ENCODE results near the gene EXOC2. TPM values are rescaled to one million over a fixed set of nuclear protein-coding genes. Genes with fewer than 3 reads are reported as not detected.

The EXOC2 gene
- total RNA-seq, 1 experiment from 2014 or later = 17.6 TPM

- no peak for DNase-seq
- Histone ChIP-seq H3K27me3 (ENCODE audit: low read length) (no peaks in the 10 kb centered on the region), H3K4me2 (ENCODE audit: low read depth, low read length, poor library complexity, severe bottlenecking) (no peak overlapping the region), H3K9me3 (ENCODE audit: low read length) (no peaks in the 10 kb centered on the region), H3K27ac (ENCODE audit: low read length) (no peak overlapping the region), H3K4me1 (ENCODE audit: low read length) (peaks cover 17% of the 10 kb centered on the region), H3K9me2 (replicated peaks; ENCODE audit: insufficient read depth, low read length) (no peaks in the 10 kb centered on the region), H3K9ac (ENCODE audit: low read length) (no peak overlapping the region), H2AFZ (ENCODE audit: low read length) (no peak overlapping the region), H3K4me3 (ENCODE audit: low read length) (no peak overlapping the region), H3K36me3 (ENCODE audit: insufficient read depth, low read length) (no peaks in the 10 kb centered on the region), H3K79me2 (ENCODE audit: low read length) (no peaks in the 10 kb centered on the region), H4K20me1 (ENCODE audit: insufficient read depth, low read depth, low read length) (no peaks in the 10 kb centered on the region)
These were observed 203.9 kb downstream of the EXOC2 start for GRCh38 chr6:489001-489400.

GRCh38 chr6:487956-488355, 205.0 kb downstream of the EXOC2 start:
- Histone ChIP-seq H3K27me3 (ENCODE audit: low read length) (no peaks in the 10 kb centered on the region), H4K20me1 (ENCODE audit: insufficient read depth, low read depth, low read length) (no peaks in the 10 kb centered on the region), H2AFZ (ENCODE audit: low read length) (no peak overlapping the region), H3K9ac (ENCODE audit: low read length) (no peak overlapping the region), H3K79me2 (ENCODE audit: low read length) (no peaks in the 10 kb centered on the region), H3K9me2 (replicated peaks; ENCODE audit: insufficient read depth, low read length) (no peaks in the 10 kb centered on the region), H3K4me3 (ENCODE audit: low read length) (no peak overlapping the region), H3K4me1 (ENCODE audit: low read length) (peaks cover 17% of the 10 kb centered on the region), H3K27ac (ENCODE audit: low read length) (no peak overlapping the region), H3K9me3 (ENCODE audit: low read length) (no peaks in the 10 kb centered on the region), H3K36me3 (ENCODE audit: insufficient read depth, low read length) (no peaks in the 10 kb centered on the region), H3K4me2 (ENCODE audit: low read depth, low read length, poor library complexity, severe bottlenecking) (no peak overlapping the region)
- peak; percentile 81 for DNase-seq

- Histone ChIP-seq H3K4me1 (ENCODE audit: low read length) (peaks cover 17% of the 10 kb centered on the region), H3K9me3 (ENCODE audit: low read length) (no peaks in the 10 kb centered on the region), H3K36me3 (ENCODE audit: insufficient read depth, low read length) (no peaks in the 10 kb centered on the region), H4K20me1 (ENCODE audit: insufficient read depth, low read depth, low read length) (no peaks in the 10 kb centered on the region), H3K79me2 (ENCODE audit: low read length) (no peaks in the 10 kb centered on the region), H3K27me3 (ENCODE audit: low read length) (no peaks in the 10 kb centered on the region), H3K4me3 (ENCODE audit: low read length) (no peak overlapping the region), H3K9me2 (replicated peaks; ENCODE audit: insufficient read depth, low read length) (no peaks in the 10 kb centered on the region), H3K9ac (ENCODE audit: low read length) (no peak overlapping the region), H3K27ac (ENCODE audit: low read length) (no peak overlapping the region), H3K4me2 (ENCODE audit: low read depth, low read length, poor library complexity, severe bottlenecking) (no peak overlapping the region), H2AFZ (ENCODE audit: low read length) (no peak overlapping the region)
- DNase-seq = no peak
These were observed 207.2 kb downstream of the EXOC2 start for GRCh38 chr6:485655-486170.

GRCh38 chr6:484746-485145, 208.2 kb downstream of the EXOC2 start:
- Histone ChIP-seq H3K4me2 (ENCODE audit: low read depth, low read length, poor library complexity, severe bottlenecking) (no peak overlapping the region), H3K27ac (ENCODE audit: low read length) (no peak overlapping the region), H4K20me1 (ENCODE audit: insufficient read depth, low read depth, low read length) (no peaks in the 10 kb centered on the region), H3K9ac (ENCODE audit: low read length) (no peak overlapping the region), H3K4me3 (ENCODE audit: low read length) (no peak overlapping the region), H3K4me1 (ENCODE audit: low read length) (peaks cover 14% of the 10 kb centered on the region), H3K9me2 (replicated peaks; ENCODE audit: insufficient read depth, low read length) (no peaks in the 10 kb centered on the region), H3K36me3 (ENCODE audit: insufficient read depth, low read length) (no peaks in the 10 kb centered on the region), H3K79me2 (ENCODE audit: low read length) (no peaks in the 10 kb centered on the region), H3K9me3 (ENCODE audit: low read length) (no peaks in the 10 kb centered on the region), H3K27me3 (ENCODE audit: low read length) (no peaks in the 10 kb centered on the region), H2AFZ (ENCODE audit: low read length) (no peak overlapping the region)
- DNase-seq = no peak

- Histone ChIP-seq H3K4me2 (ENCODE audit: low read depth, low read length, poor library complexity, severe bottlenecking) (no peak overlapping the region), H2AFZ (ENCODE audit: low read length) (no peak overlapping the region), H3K9me3 (ENCODE audit: low read length) (no peaks in the 10 kb centered on the region), H4K20me1 (ENCODE audit: insufficient read depth, low read depth, low read length) (no peaks in the 10 kb centered on the region), H3K9ac (ENCODE audit: low read length) (no peak overlapping the region), H3K27ac (ENCODE audit: low read length) (no peak overlapping the region), H3K4me1 (ENCODE audit: low read length) (peaks cover 14% of the 10 kb centered on the region), H3K79me2 (ENCODE audit: low read length) (no peaks in the 10 kb centered on the region), H3K36me3 (ENCODE audit: insufficient read depth, low read length) (no peaks in the 10 kb centered on the region), H3K27me3 (ENCODE audit: low read length) (no peaks in the 10 kb centered on the region), H3K9me2 (replicated peaks; ENCODE audit: insufficient read depth, low read length) (no peaks in the 10 kb centered on the region), H3K4me3 (ENCODE audit: low read length) (no peak overlapping the region)
- DNase-seq = no peak
These were observed 208.7 kb downstream of the EXOC2 start for GRCh38 chr6:484086-484745.

GRCh38 chr6:475314-475713, 217.6 kb downstream of the EXOC2 start:
- Histone ChIP-seq H3K4me3 (ENCODE audit: low read length) (no peak overlapping the region), H3K79me2 (ENCODE audit: low read length) (no peaks in the 10 kb centered on the region), H3K27me3 (ENCODE audit: low read length) (no peaks in the 10 kb centered on the region), H3K4me1 (ENCODE audit: low read length) (peaks cover 5% of the 10 kb centered on the region; the same call in 1 of the 2 replicates), H3K9ac (ENCODE audit: low read length) (no peak overlapping the region), H4K20me1 (ENCODE audit: insufficient read depth, low read depth, low read length) (no peaks in the 10 kb centered on the region), H3K9me3 (ENCODE audit: low read length) (no peaks in the 10 kb centered on the region), H3K4me2 (ENCODE audit: low read depth, low read length, poor library complexity, severe bottlenecking) (no peak overlapping the region), H2AFZ (ENCODE audit: low read length) (no peak overlapping the region), H3K36me3 (ENCODE audit: insufficient read depth, low read length) (no peaks in the 10 kb centered on the region), H3K9me2 (replicated peaks; ENCODE audit: insufficient read depth, low read length) (no peaks in the 10 kb centered on the region), H3K27ac (ENCODE audit: low read length) (no peak overlapping the region)
- no peak for DNase-seq

GRCh38 chr6:474453-475185, 218.3 kb downstream of the EXOC2 start:
- Histone ChIP-seq H3K79me2 (ENCODE audit: low read length) (no peaks in the 10 kb centered on the region), H3K4me3 (ENCODE audit: low read length) (no peak overlapping the region), H3K27me3 (ENCODE audit: low read length) (no peaks in the 10 kb centered on the region), H3K9ac (ENCODE audit: low read length) (no peak overlapping the region), H3K27ac (ENCODE audit: low read length) (no peak overlapping the region), H4K20me1 (ENCODE audit: insufficient read depth, low read depth, low read length) (no peaks in the 10 kb centered on the region), H3K36me3 (ENCODE audit: insufficient read depth, low read length) (no peaks in the 10 kb centered on the region), H3K9me2 (replicated peaks; ENCODE audit: insufficient read depth, low read length) (no peaks in the 10 kb centered on the region), H3K9me3 (ENCODE audit: low read length) (no peaks in the 10 kb centered on the region), H3K4me1 (ENCODE audit: low read length) (peaks cover 5% of the 10 kb centered on the region; the same call in 1 of the 2 replicates), H3K4me2 (ENCODE audit: low read depth, low read length, poor library complexity, severe bottlenecking) (no peak overlapping the region), H2AFZ (ENCODE audit: low read length) (no peak overlapping the region)
- no peak for DNase-seq

- Histone ChIP-seq H3K79me2 (ENCODE audit: low read length) (no peaks in the 10 kb centered on the region), H3K27me3 (ENCODE audit: low read length) (no peaks in the 10 kb centered on the region), H4K20me1 (ENCODE audit: insufficient read depth, low read depth, low read length) (no peaks in the 10 kb centered on the region), H2AFZ (ENCODE audit: low read length) (no peak overlapping the region), H3K4me1 (ENCODE audit: low read length) (peaks cover 5% of the 10 kb centered on the region; the same call in 1 of the 2 replicates), H3K4me2 (ENCODE audit: low read depth, low read length, poor library complexity, severe bottlenecking) (no peak overlapping the region), H3K27ac (ENCODE audit: low read length) (no peak overlapping the region), H3K9me2 (replicated peaks; ENCODE audit: insufficient read depth, low read length) (no peaks in the 10 kb centered on the region), H3K9ac (ENCODE audit: low read length) (no peak overlapping the region), H3K9me3 (ENCODE audit: low read length) (no peaks in the 10 kb centered on the region), H3K36me3 (ENCODE audit: insufficient read depth, low read length) (no peaks in the 10 kb centered on the region), H3K4me3 (ENCODE audit: low read length) (no peak overlapping the region)
- no peak for DNase-seq
These were observed 219.0 kb downstream of the EXOC2 start for GRCh38 chr6:473768-474452.
